HG02763 (cell line): ENCODE data around the gene LUC7L3.
"Not testable (repeated sequence)": the region's sequence is repeated elsewhere in the genome, so short reads cannot be mapped to it uniquely, and the experiment has no call there.

Source experiments
- ATAC-seq: cut with Tn5 transposase; IDR thresholded peaks from one replicate; pipeline ENCODE4 v1.9.1; 2021; ENCODE audit warnings: mild to moderate bottlenecking, moderate library complexity; ENCODE audit not compliant: unreplicated experiment

LUC7L3 gene

GRCh38 chr17:50708050-50709000 is 11.1 kb upstream of the LUC7L3 start:
- no peak for ATAC-seq

GRCh38 chr17:50709053-50709452 is 10.3 kb upstream of the LUC7L3 start:
- ATAC-seq, result not testable (repeated sequence)

- no peak for ATAC-seq
Measured at GRCh38 chr17:50710025-50710424, 9.4 kb upstream of the LUC7L3 start.

DNA sequence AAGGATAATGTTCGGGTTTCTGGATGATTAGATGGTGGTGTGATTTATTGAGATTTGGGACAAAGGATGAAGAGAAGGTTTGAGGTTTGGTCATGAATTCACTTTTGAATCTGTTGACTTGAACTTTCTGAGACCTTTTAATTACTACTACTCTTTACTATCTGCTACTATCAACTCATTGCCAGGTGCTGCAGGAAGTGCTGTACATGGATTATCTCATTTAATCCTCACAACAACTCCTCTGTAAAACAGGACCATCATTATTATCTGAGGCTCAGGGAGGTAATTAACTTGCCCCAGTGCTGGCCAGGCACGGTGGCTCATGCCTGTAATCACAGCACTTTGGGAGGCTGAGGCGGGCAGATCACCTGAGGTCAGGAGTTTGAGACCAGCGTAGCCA is 8.8 kb upstream of the LUC7L3 start:
- no peak for ATAC-seq

- ATAC-seq, result no peak
Measured at GRCh38 chr17:50712641-50713040, 6.8 kb upstream of the LUC7L3 start.

- ATAC-seq, result no peak
Measured at GRCh38 chr17:50715471-50715870, 3.9 kb upstream of the LUC7L3 start.

DNA sequence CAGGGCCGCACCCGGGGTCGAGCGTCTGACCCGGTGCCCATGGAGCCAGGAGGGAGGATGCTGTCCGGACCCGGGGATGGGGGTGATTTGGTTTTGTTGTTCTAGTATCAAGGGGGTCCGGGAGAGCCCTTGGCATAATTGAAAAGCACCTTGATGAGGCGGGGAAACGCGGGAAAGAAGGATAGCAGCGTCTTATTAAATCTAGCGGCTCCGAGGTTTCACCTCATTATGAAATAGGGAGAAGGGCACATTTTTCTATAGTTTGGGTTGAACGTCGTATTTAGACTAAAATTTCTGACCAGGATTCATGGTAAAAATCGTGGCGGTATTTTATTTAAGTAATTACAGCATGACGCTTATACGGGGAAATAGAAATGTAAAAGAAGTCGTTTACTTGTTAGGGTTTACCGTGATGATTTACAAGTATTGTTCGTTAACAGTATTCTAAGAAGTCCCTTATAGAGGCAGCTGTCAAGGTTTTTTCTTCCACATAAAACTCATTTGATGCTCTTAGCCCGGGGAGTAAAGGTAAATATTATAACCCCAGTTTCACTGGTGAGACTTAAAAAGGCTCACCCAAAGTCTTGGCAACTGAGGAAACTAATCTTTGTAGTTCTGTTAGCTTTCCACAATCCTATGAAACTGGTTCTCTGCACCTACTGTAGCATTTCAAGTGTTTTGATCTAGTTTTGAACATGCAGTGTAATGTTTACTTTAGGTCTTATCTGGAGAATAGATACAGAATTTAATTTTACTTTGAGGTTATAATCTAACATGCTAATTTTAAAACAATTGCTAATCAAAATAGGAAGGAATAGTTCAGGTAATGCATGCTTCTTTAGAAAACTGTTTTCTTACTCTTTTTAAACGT is 756 bp downstream of the LUC7L3 start:
- ATAC-seq, result no peak

DNA sequence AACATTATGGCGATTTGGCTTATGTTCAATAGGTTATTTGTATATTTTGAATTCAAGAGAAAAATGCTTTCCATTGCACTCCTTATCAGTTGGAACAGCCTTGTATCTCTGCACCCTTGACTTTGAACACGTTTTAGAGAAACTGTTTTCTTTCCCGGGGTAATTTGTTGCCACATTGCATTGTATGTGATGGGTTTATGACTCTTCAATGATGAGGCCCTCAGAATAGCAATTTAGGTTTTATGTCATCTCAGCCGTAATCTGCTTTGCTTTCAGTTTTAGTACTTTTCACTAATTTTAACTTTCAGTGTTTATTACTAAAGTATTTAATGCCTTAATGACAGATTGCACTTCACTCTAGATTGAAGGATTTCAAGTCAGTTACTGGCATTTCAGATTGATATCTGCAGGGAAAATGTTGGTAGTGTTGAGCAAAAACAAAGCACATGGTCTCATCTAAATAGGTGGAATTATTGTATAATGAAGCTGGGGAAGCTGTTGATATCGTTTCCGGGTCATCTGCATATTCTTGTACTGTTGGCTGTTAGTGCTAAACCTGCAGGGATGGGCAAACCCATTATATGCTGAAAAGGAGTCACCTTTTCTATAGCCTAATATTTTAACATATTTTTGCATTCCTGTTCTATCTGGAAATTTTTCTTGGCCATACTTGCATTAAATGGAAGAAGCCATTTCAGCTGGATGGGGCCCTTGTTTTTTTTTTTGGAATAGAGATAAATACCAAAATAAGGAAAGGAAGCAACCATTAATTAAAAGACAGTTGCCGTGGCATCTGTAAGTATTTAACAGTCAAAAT is 2.0 kb downstream of the LUC7L3 start:
- no peak for ATAC-seq

- ATAC-seq, result no peak
Measured at GRCh38 chr17:50722746-50723145, 3.3 kb downstream of the LUC7L3 start.

DNA sequence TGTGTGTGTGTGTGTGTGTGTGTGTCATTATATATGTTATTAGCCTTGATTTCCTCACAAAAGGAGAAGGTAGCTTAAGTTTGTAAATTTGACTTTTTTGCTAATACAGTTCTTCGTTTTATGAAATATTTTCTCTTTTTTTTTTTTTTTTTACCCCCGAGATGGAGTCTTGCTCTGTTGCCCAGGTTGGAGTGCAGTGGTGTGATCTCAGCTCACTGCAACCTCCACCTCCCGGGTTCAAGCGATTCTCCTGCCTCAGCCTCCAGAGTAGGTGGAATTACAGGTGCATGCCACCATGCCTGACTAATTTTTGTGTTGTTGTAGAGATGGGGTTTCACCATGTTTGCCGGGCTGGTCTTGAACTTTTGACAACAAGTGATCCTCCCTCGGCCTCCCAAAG is 5.2 kb downstream of the LUC7L3 start:
- ATAC-seq, result not testable (repeated sequence)

DNA sequence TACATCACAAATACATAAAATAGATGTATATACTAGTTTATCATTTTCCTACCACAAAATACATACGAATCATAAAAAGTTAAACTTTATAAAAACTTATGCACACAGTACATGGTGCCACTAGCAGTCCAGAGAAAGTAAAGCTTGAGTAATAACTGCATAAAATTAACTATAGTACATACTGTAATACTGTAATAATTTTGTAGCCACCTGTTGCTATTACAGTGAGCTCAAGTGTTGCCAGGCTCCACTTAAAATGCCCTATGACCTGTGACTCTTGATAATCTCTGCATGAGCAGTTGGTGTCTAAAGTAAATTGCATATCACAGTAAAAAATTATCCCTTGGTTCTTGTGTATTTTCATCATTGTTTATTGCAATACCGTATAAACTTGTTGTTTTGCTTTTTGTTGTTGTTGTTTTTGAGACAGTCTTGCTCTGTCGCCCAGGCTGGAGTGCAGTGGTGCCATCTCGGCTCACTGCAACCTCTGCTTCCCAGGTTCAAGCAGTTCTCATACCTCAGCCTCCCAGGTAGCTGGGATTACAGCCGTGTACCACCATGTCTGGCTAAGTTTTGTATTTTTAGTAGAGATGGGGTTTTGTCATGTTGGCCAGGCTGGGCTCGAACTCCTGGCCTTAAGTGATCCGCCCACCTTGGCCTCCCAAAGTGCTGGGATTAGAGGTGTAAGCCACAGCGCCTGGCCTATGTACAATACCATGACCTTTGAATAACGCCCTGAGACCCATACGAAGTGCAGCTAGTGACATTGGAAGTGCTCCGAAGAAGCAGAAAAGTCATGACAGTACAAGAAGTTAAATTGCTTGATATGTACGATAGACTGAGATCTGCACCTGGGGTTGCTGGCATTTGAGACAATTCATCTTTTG is 6.6 kb downstream of the LUC7L3 start:
- ATAC-seq, result no peak

GRCh38 chr17:50728112-50728429 is 8.7 kb downstream of the LUC7L3 start:
- ATAC-seq, result no peak

- no peak for ATAC-seq
Measured at GRCh38 chr17:50728881-50729765, 9.7 kb downstream of the LUC7L3 start.

DNA sequence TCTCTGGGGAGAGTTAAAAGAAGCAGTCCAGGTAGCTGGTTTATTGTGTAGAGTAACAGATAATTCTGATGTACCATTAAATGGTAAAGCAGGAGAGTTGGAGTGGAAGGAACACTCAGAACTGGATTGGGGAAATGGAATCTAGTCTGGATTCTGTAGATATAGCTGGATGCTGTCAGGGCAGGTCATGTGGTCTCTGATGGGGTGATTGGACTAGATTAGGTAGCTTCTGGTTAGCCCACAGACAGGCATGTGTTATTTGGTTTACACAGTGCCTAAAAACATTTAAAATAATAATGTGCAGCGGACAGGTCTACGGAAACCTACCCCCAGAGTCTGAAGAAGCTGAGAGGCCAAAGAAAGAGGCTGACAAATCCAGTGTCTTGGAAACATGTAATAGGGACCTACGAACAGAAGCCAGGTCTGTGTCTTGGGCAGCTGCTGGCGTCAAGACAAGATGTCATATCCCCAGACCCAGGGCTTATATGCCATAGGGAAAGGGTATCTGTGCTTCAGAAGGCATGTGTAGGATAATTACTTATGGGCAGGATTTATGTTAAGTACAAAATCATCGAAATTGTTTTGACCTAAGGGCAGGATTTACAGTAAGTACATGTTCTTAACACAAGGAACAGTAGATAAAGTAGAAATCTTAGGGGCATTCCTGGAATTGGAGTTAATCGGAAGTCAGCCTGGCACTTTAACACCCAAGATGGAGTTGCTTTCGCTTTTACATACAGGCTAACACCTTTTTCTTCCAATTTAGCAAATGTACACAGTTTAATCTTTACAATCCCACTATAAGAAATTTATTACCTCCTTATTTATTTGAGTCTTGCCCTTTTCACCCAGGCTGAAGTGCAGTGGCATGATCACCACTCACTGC is 12.4 kb downstream of the LUC7L3 start:
- no peak for ATAC-seq

DNA sequence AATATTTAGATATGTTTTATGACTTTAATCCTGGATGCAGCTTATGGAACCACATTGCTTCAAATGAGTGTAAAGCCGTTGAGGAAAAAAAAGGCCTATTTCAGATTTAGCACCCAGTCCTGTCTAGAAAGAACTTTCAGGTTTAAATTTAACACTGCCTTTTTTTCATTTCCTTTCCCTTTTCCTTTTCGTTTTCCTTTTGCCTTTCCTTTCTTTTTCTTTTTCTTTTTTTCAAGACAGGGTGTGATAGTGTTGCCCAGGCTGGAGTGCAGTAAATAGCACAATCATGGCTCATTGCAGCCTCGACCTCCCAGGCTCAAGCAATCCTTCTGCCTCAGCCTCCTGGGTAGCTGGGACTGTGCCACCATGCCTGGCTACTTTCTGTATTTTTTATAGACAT is 15.9 kb downstream of the LUC7L3 start:
- no peak for ATAC-seq

DNA sequence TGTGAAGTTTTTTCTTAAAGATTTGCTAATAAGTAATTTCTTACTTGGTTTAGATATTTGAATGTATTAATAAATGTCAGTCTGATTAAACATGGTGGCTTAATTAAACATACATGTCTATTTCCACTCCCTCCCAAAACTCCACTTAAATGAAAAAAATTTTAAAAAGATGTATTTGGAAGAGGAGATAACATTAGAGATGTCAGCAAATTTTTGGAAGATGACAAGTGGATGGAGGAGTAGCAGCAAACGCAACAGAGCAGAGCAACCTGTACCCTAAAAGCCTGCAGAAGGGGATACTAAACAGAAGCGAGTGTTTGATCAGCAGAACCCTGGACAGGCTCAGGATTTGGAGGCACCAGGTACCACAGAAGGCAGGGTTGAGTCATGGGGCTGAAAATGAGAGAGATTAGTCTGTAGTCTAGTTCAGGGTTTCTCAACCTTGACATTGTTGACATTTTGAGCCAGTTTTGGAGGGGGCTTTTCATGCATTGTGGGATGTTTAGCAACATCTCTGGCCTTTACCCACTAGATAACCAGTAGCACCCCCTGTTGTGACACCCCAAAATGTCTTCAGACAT is 17.8 kb downstream of the LUC7L3 start:
- ATAC-seq, result no peak

GRCh38 chr17:50739098-50739497 is 19.7 kb downstream of the LUC7L3 start:
- ATAC-seq, result no peak

DNA sequence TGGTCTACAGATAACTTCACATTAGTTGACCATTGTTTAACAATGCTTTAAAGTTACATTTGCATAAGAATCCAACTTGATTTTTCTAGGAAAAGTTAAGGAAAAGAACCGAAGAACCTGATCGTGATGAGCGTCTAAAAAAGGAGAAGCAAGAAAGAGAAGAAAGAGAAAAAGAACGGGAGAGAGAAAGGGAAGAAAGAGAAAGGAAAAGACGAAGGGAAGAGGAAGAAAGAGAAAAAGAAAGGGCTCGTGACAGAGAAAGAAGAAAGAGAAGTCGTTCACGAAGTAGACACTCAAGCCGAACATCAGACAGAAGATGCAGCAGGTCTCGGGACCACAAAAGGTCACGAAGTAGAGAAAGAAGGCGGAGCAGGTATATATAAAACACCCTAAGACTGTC is 26.2 kb downstream of the LUC7L3 start:
- ATAC-seq, result no peak
